H1 (cell line): ENCODE results near the gene BATF2. TPM values are rescaled to one million over a fixed set of nuclear protein-coding genes. Genes with fewer than 3 reads are reported as not detected.
A peak's percentile ranks its signal among the peaks of the same experiment; 100 is the strongest.

ENCODE experiments used
- CTCF ChIA-PET: fragments of 300-600 bp; sonication (Branson Sonifier 250); formaldehyde crosslinking; loops from one replicate; lab custom pipeline; 2021; ENCODE audit not compliant: partially characterized antibody; lab: Charles Lee
- POLR2A ChIA-PET: fragments of 300-600 bp; sonication (Branson Sonifier 250); formaldehyde crosslinking; loops from one replicate; lab custom pipeline; 2021; ENCODE audit warnings: inconsistent platforms; ENCODE audit not compliant: partially characterized antibody; lab: Charles Lee
- DNase-seq, 2 experiments: peaks; one replicate each; pipeline versions ENCODE4 v3.0.0 to v3.0.0-alpha.2; 2010 to 2022; ENCODE audit warnings: low spot score in 2 of 2, low read depth in 1 of 2, mixed read lengths in 1 of 2
- FAIRE-seq: peaks from 2 replicates; lab custom pipeline; 2011; peaks lifted over from hg19 to GRCh38; lab: Jason Lieb, UNC
- H2AFZ ChIP-seq: 2 replicates; pipeline ENCODE4 v1.8.1; 2012; ENCODE audit warnings: low read length, inconsistent platforms
- H2AK5ac ChIP-seq: 2 replicates; pipeline ENCODE4 v1.6.1; 2013; ENCODE audit warnings: low read depth, low read length
- H2BK120ac ChIP-seq: replicated peaks from 2 replicates; pipeline ENCODE3; 2013; ENCODE audit warnings: low read depth, low read length, inconsistent platforms
- H2BK12ac ChIP-seq: 2 replicates; pipeline ENCODE4 v1.6.1; 2013; ENCODE audit warnings: low read depth, low read length
- H2BK15ac ChIP-seq: 2 replicates; pipeline ENCODE4 v1.6.1; 2013; ENCODE audit warnings: low read length
- H2BK20ac ChIP-seq: 2 replicates; pipeline ENCODE4 v1.6.1; 2013; ENCODE audit warnings: low read length
- H2BK5ac ChIP-seq: 2 replicates; pipeline ENCODE4 v1.6.1; 2013; ENCODE audit warnings: low read depth, low read length
- H3K14ac ChIP-seq: 2 replicates; pipeline ENCODE4 v1.6.1; 2013; ENCODE audit warnings: inconsistent platforms; ENCODE audit not compliant: insufficient read length
- H3K18ac ChIP-seq: 2 replicates; pipeline ENCODE4 v1.6.1; 2013; ENCODE audit warnings: low read length; ENCODE audit errors: extremely low read depth
- H3K23ac ChIP-seq: 2 replicates; pipeline ENCODE4 v1.6.1; 2013; ENCODE audit warnings: inconsistent platforms; ENCODE audit not compliant: insufficient read length
- H3K23me2 ChIP-seq: 2 replicates; pipeline ENCODE4 v1.6.1; 2013; ENCODE audit warnings: low read depth, low read length
- H3K27ac ChIP-seq: 2 replicates; pipeline ENCODE4 v1.6.1; 2011; ENCODE audit warnings: low read depth, low read length, inconsistent platforms
- H3K27me3 ChIP-seq, 4 experiments: replicated peaks in 1 of 4; 1 replicate in 1 of 4; 2 replicates in 3 of 4; pipeline versions ENCODE4 v1.6.1 to v1.8.1; 2011 to 2013; ENCODE audit warnings: low read length in 3 of 4, mild to moderate bottlenecking in 3 of 4, inconsistent platforms in 2 of 4, mixed read lengths in 2 of 4, moderate library complexity in 1 of 4; ENCODE audit not compliant: control insufficient read depth in 3 of 4, insufficient read depth in 3 of 4; ENCODE audit errors: extremely low read depth in 1 of 4
- H3K36me3 ChIP-seq, 4 experiments: 2 replicates each; pipeline versions ENCODE4 v1.6.1 to v1.8.1; 2011 to 2013; ENCODE audit warnings: mild to moderate bottlenecking in 4 of 4, low read length in 3 of 4, moderate library complexity in 2 of 4, control low read depth in 1 of 4, inconsistent platforms in 1 of 4; ENCODE audit not compliant: insufficient read depth in 4 of 4, control insufficient read depth in 2 of 4
- H3K4ac ChIP-seq: replicated peaks from 2 replicates; pipeline ENCODE3; 2013; ENCODE audit warnings: low read length, low read depth, mixed read lengths, inconsistent platforms; ENCODE audit not compliant: insufficient read length
- H3K4me1 ChIP-seq, 4 experiments: replicated peaks in 1 of 4; 1 replicate in 1 of 4; 2 replicates in 3 of 4; pipeline versions ENCODE4 v1.6.1 to v1.8.1; 2011 to 2013; ENCODE audit warnings: low read length in 3 of 4, inconsistent platforms in 2 of 4, mixed read lengths in 1 of 4; ENCODE audit not compliant: insufficient read depth in 4 of 4, control insufficient read depth in 3 of 4
- H3K4me2 ChIP-seq, 2 experiments: 2 replicates each; pipeline versions ENCODE4 v1.6.1 to v1.8.1; 2011 to 2013; ENCODE audit warnings: low read depth in 2 of 2, low read length in 2 of 2, control low read depth in 1 of 2, inconsistent platforms in 1 of 2, mild to moderate bottlenecking in 1 of 2; ENCODE audit not compliant: insufficient read depth in 1 of 2
- H3K4me3 ChIP-seq, 4 experiments: fragments of 200-600, 300-600 bp in 1 of 4; sonication (generic), shearing (Covaris generic), sonication (Bioruptor Twin) in 1 of 4; 2 replicates each; pipeline versions ENCODE4 v1.5.1 to v1.8.1; 2011 to 2016; ENCODE audit warnings: low read length in 4 of 4, low read depth in 3 of 4, control low read depth in 2 of 4, inconsistent platforms in 2 of 4, mild to moderate bottlenecking in 2 of 4, mixed read lengths in 1 of 4, moderate library complexity in 1 of 4; ENCODE audit not compliant: insufficient read depth in 2 of 4; ENCODE audit errors: extremely low read depth in 1 of 4
- H3K56ac ChIP-seq: replicated peaks from 2 replicates; pipeline ENCODE3; 2013; ENCODE audit warnings: low read depth, mild to moderate bottlenecking, mixed read lengths, low read length, inconsistent platforms; ENCODE audit not compliant: insufficient read length
- H3K79me1 ChIP-seq: 2 replicates; pipeline ENCODE4 v1.6.1; 2013; ENCODE audit warnings: low read depth, low read length, control low read depth
- H3K79me2 ChIP-seq, 2 experiments: 2 replicates each; pipeline versions ENCODE4 v1.6.1 to v1.8.1; 2012 to 2013; ENCODE audit warnings: low read length in 2 of 2, mild to moderate bottlenecking in 2 of 2, inconsistent platforms in 1 of 2; ENCODE audit not compliant: insufficient read depth in 2 of 2, control insufficient read depth in 1 of 2
- H3K9ac ChIP-seq, 4 experiments: replicated peaks in 1 of 4; 1 replicate in 1 of 4; 2 replicates in 3 of 4; pipeline versions ENCODE4 v1.6.1 to v1.8.1; 2011 to 2013; ENCODE audit warnings: low read depth in 3 of 4, low read length in 3 of 4, control low read depth in 2 of 4, mild to moderate bottlenecking in 2 of 4, moderate library complexity in 2 of 4, inconsistent platforms in 1 of 4; ENCODE audit errors: extremely low read depth in 1 of 4
- H3K9me3 ChIP-seq, 2 experiments: 2 replicates each; pipeline versions ENCODE4 v1.6.1 to v1.8.1; 2012 to 2013; ENCODE audit warnings: mild to moderate bottlenecking in 2 of 2, moderate library complexity in 2 of 2, control low read depth in 1 of 2, inconsistent platforms in 1 of 2, low read depth in 1 of 2, low read length in 1 of 2, mixed read lengths in 1 of 2; ENCODE audit not compliant: insufficient read depth in 2 of 2
- H4K20me1 ChIP-seq, 2 experiments: replicated peaks in 1 of 2; 2 replicates each; pipeline versions ENCODE3 to v1.8.1; 2011 to 2013; ENCODE audit warnings: inconsistent platforms in 2 of 2, low read length in 2 of 2, mild to moderate bottlenecking in 1 of 2; ENCODE audit not compliant: insufficient read depth in 2 of 2, control insufficient read depth in 1 of 2
- H4K5ac ChIP-seq: 2 replicates; pipeline ENCODE4 v1.6.1; 2013; ENCODE audit warnings: low read length, low read depth, mixed read lengths, inconsistent platforms; ENCODE audit not compliant: insufficient read length
- H4K8ac ChIP-seq: 2 replicates; pipeline ENCODE4 v1.8.0; 2013; ENCODE audit warnings: mild to moderate bottlenecking, moderate library complexity, low read length, inconsistent platforms; ENCODE audit not compliant: insufficient read depth; ENCODE audit errors: extremely low read depth
- H4K91ac ChIP-seq: replicated peaks from 2 replicates; pipeline ENCODE3; 2013; ENCODE audit warnings: low read length, mixed read lengths, inconsistent platforms; ENCODE audit not compliant: insufficient read length
- BCL11A ChIP-seq, 2 experiments: IDR thresholded peaks; one replicate each; pipeline ENCODE4 v1.6.1; 2011; ENCODE audit warnings: low read depth in 2 of 2, low read length in 2 of 2, mild to moderate bottlenecking in 2 of 2
- BRCA1 ChIP-seq: IDR thresholded peaks from 2 replicates; pipeline ENCODE4 v1.6.1; 2012; ENCODE audit warnings: low read depth, low read length, improper control_type of control experiment
- CBX8 ChIP-seq: fragments of 300-800, 300-1000 bp; sonication (generic); IDR thresholded peaks from 2 replicates; pipeline ENCODE4 v1.7.1; 2016; ENCODE audit warnings: low read depth, low read length, borderline replicate concordance
- JUND ChIP-seq: IDR thresholded peaks from 2 replicates; pipeline ENCODE4 v1.6.1; 2011; ENCODE audit warnings: mild to moderate bottlenecking, improper control_type of control experiment, low read length
- KDM1A ChIP-seq: fragments of 200-600, 300-600 bp; sonication (generic); IDR thresholded peaks from 2 replicates; pipeline ENCODE4 v1.7.1; 2016; ENCODE audit warnings: mild to moderate bottlenecking, low read length, borderline replicate concordance
- MAFK ChIP-seq: IDR thresholded peaks from 2 replicates; pipeline ENCODE4 v1.6.1; 2012; ENCODE audit warnings: low read depth, mild to moderate bottlenecking, improper control_type of control experiment, low read length
- RFX5 ChIP-seq: IDR thresholded peaks from 2 replicates; pipeline ENCODE4 v1.6.1; 2011; ENCODE audit warnings: low read depth, low read length, improper control_type of control experiment, borderline replicate concordance
- SIX5 ChIP-seq: IDR thresholded peaks from 2 replicates; pipeline ENCODE4 v1.6.1; 2011; ENCODE audit warnings: mild to moderate bottlenecking, low read depth, low read length
- SUZ12 ChIP-seq: fragments of 200-600 bp; sonication (generic); IDR thresholded peaks from 2 replicates; pipeline ENCODE4 v1.6.1; 2012; ENCODE audit warnings: mild to moderate bottlenecking, inconsistent platforms, low read length, moderate library complexity, mixed read lengths
- TAF7 ChIP-seq: optimal IDR thresholded peaks from 2 replicates; pipeline ENCODE3; 2011; ENCODE audit warnings: low read depth, mild to moderate bottlenecking, inconsistent platforms, low read length, moderate library complexity, borderline replicate concordance
- WGBS, 2 experiments: shearing (Covaris generic) in 1 of 2; methylation state at CpG; one replicate each; pipeline versions ENCODE4 v1.1.6 to v1.1.7; 2013 to 2015; ENCODE audit warnings: low lambda C conversion rate in 2 of 2, mixed read lengths in 2 of 2, inconsistent platforms in 1 of 2, low coverage in 1 of 2, missing lambda C conversion rate in 1 of 2; ENCODE audit not compliant: insufficient replicate concordance in 2 of 2, insufficient coverage in 1 of 2, insufficient read length in 1 of 2; ENCODE audit errors: extremely low coverage in 1 of 2, missing lambda C conversion rate in 1 of 2; 5-methylcytosine and 5-hydroxymethylcytosine counted together
- polyA plus RNA-seq, 7 experiments: library from polyadenylated mRNA; depleted of rRNA in 3 of 7; stranded (reverse) in 5 of 7; unstranded in 2 of 7; fragments of >200 nt in 5 of 7; fragments of 200-250 nt in 2 of 7; gene quantifications; 1 replicate in 5 of 7; 2 replicates in 1 of 7; 4 replicates in 1 of 7; pipeline versions ENCODE4 v1.2.1 to v1.2.3, GENCODE V29; 2011 to 2013; ENCODE audit warnings: missing spikeins in 2 of 7, mixed read lengths in 2 of 7
- total RNA-seq: library from RNA; stranded (reverse); fragmentation: NEBNext Ultra II Directional; extraction: Animal tissue kit (Norgen Biotek cat#: 25700); gene quantifications from 2 replicates; pipeline ENCODE4 v1.2.1, GENCODE V29; 2021

Gene BATF2
- total and polyA plus RNA-seq, 2 of the 8 experiments (the other 6 are each of a cell fraction or from before 2014, with no cell fraction given), result 1.4 to 3.1 TPM

DNA sequence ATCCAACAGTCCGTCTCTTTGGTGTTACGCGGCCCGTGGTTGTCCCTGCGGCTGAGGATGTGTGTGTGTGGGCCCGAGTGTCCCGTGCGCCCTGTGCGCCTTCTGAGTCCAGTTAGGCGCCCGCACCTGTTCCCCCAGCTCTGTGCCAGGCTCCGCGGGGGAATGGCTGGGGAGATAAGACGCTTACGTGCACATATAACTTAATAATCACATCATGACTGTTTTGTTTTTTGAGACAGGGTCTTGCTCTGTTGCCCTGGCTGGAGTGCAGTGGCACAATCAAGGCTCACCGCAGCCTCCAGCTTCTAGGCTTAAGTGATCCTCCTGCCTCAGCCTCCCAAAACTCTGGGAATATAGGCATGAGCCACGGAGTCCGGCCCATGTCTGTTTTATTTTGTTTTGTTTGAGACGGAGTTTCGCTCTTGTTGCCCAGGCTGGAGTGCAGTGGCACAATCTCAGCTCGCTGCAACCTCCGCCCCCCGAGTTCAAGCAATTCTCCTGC lies 18.0 kb upstream of the BATF2 start:
- peak overlapping the region; percentile 2 to 92 for H3K4me2 ChIP-seq
- peak overlapping the region; percentile 9 for H4K8ac ChIP-seq
- no peak overlapping the region for H3K4ac ChIP-seq
- TF ChIP-seq CBX8 (no peak), JUND (no peak), MAFK (no peak), BRCA1 (no peak), BCL11A (IDR thresholded peaks at IDR 0.05; ENCODE audit: low read depth in 2 of 2, low read length in 2 of 2) (no peak), SUZ12 (0 out of 2 replicates have a peak, but pooled peaks have one; percentile 18), TAF7 (no peak), RFX5 (no peak), KDM1A (peak; percentile 81), SIX5 (no peak)
- no peak overlapping the region for H2BK15ac ChIP-seq
- H3K27me3 ChIP-seq, result no peaks in the 10 kb centered on the region
- peaks cover 2 to 13% (median 9%) of the 10 kb centered on the region in 4 experiments; a peak in 6 of 8 replicates for H3K36me3 ChIP-seq
- H2AFZ ChIP-seq, result no peak overlapping the region
- H3K18ac ChIP-seq, result peak overlapping the region; percentile 93
- H3K23me2 ChIP-seq, result peaks cover 2% of the 10 kb centered on the region; the same call in 1 of the 2 replicates
- H3K9me3 ChIP-seq, result no peaks in the 10 kb centered on the region
- CTCF ChIA-PET, result interaction anchor here (0.6 to 6.5 kb wide), 44 partner anchors 8 to 239 kb away, joined by 3 to 48 read pairs (median 5); partner anchors contain the start of genes BATF2, EHD1, NAALADL1 and SAC3D1
- H2BK5ac ChIP-seq, result no peak overlapping the region
- no peak for DNase-seq
- no peak overlapping the region for H3K56ac ChIP-seq
- 43% methylated on average over 23 of the region's 23 CpGs; no CpG with 5 or more reads in 1 of the 2 experiments for whole genome bisulfite sequencing, 2 experiments
- POLR2A ChIA-PET, result interaction anchor here (0.8 to 3.7 kb wide), 16 partner anchors 16 to 166 kb away, joined by 3 to 20 read pairs (median 4); partner anchors contain the start of genes BATF2, FAU, GPHA2 and MRPL49
- peak overlapping the region; percentile 10 for H4K91ac ChIP-seq
- peak overlapping the region; percentile 66 to 92 (median 86) for H3K4me3 ChIP-seq
- no peaks in the 10 kb centered on the region for H3K79me1 ChIP-seq
- peak overlapping the region in 2 of 4 experiments; percentile 73 to 79; a peak in 5 of 7 replicates for H3K9ac ChIP-seq
- no peak overlapping the region for H3K23ac ChIP-seq
- no peak overlapping the region for H3K14ac ChIP-seq
- peaks cover 3 to 5% of the 10 kb centered on the region in 2 experiments for H4K20me1 ChIP-seq
- peaks cover 0 to 10% of the 10 kb centered on the region in 2 experiments; a peak in 1 of 4 replicates for H3K79me2 ChIP-seq
- no peak for FAIRE-seq
- no peak overlapping the region for H2BK120ac ChIP-seq
- no peak overlapping the region for H2BK20ac ChIP-seq
- peaks cover 0 to 7% (median under 1%) of the 10 kb centered on the region in 4 experiments; a peak in 4 of 7 replicates for H3K4me1 ChIP-seq
- peak overlapping the region; percentile 88; the same call in 1 of the 2 replicates for H3K27ac ChIP-seq
- no peak overlapping the region for H2AK5ac ChIP-seq
- H2BK12ac ChIP-seq, result no peak overlapping the region
- H4K5ac ChIP-seq, result peak overlapping the region; percentile 58
